T-helper 22 cell (primary cell): ENCODE data around the gene DIS3.
"Not testable (repeated sequence)": the region's sequence is repeated elsewhere in the genome, so short reads cannot be mapped to it uniquely, and the experiment has no call there.

Source experiments
- DNase-seq: peaks from one replicate; pipeline ENCODE4 v3.0.0-alpha.2; 2020; ENCODE audit warnings: low read depth

The DIS3 gene

GRCh38 chr13:72781451-72782439 is at the start of gene DIS3, which contains the start of gene PIBF1:
Gene DIS3, minus strand, starts transcription at chr13:72781900. Its CDS starts 68 bp downstream, at chr13:72781832.
Gene PIBF1, plus strand, starts transcription at chr13:72782133. Its CDS starts 1,337 bp downstream, at chr13:72783470.
- peak; percentile 95 for DNase-seq

- DNase-seq: no peak
These were observed 42.0 kb upstream of the DIS3 start for GRCh38 chr13:72823724-72824123.

GRCh38 chr13:72823081-72823480 is 41.4 kb upstream of the DIS3 start:
- no peak for DNase-seq

GRCh38 chr13:72820898-72821279 is 39.2 kb upstream of the DIS3 start:
- no peak for DNase-seq

GRCh38 chr13:72820156-72820897 is 38.6 kb upstream of the DIS3 start:
- DNase-seq: no peak

GRCh38 chr13:72808917-72809500 is 27.3 kb upstream of the DIS3 start:
- no peak for DNase-seq

- not testable (repeated sequence) for DNase-seq
These were observed 24.8 kb upstream of the DIS3 start for GRCh38 chr13:72806514-72806913.

- no peak for DNase-seq
These were observed 24.1 kb upstream of the DIS3 start for GRCh38 chr13:72805676-72806346.

- no peak for DNase-seq
These were observed 22.6 kb upstream of the DIS3 start for GRCh38 chr13:72804301-72804700.

- no peak for DNase-seq
These were observed 17.1 kb upstream of the DIS3 start for GRCh38 chr13:72798817-72799216.

GRCh38 chr13:72792640-72793039 is 10.9 kb upstream of the DIS3 start:
- no peak for DNase-seq

GRCh38 chr13:72788831-72789230 is 7.1 kb upstream of the DIS3 start:
- DNase-seq: no peak

- DNase-seq: not testable (repeated sequence)
These were observed 3.0 kb upstream of the DIS3 start for GRCh38 chr13:72784679-72785078.

GRCh38 chr13:72782717-72783116 is 1.0 kb upstream of the DIS3 start:
- DNase-seq: no peak

- no peak for DNase-seq
These were observed 7.7 kb downstream of the DIS3 start for GRCh38 chr13:72774019-72774418.

GRCh38 chr13:72763411-72763810 is 18.3 kb downstream of the DIS3 start:
- DNase-seq: no peak

- DNase-seq: no peak
These were observed 21.5 kb downstream of the DIS3 start for GRCh38 chr13:72760189-72760588.

- DNase-seq: no peak
These were observed 23.7 kb downstream of the DIS3 start for GRCh38 chr13:72757792-72758535.

- no peak for DNase-seq
These were observed 27.6 kb downstream of the DIS3 start for GRCh38 chr13:72754111-72754510.

GRCh38 chr13:72751220-72751619 is 30.5 kb downstream of the DIS3 start:
- DNase-seq: no peak

- no peak for DNase-seq
These were observed 36.4 kb downstream of the DIS3 start for GRCh38 chr13:72745260-72745659.
